ENCODE results near the gene RAD51B. TPM values are rescaled to one million over a fixed set of nuclear protein-coding genes. Genes with fewer than 3 reads are reported as not detected.

RAD51B gene
- total and polyA plus RNA-seq, 4 donors: 2.8 to 39.6 (median 13.3) TPM; not detected in 1

DNA sequence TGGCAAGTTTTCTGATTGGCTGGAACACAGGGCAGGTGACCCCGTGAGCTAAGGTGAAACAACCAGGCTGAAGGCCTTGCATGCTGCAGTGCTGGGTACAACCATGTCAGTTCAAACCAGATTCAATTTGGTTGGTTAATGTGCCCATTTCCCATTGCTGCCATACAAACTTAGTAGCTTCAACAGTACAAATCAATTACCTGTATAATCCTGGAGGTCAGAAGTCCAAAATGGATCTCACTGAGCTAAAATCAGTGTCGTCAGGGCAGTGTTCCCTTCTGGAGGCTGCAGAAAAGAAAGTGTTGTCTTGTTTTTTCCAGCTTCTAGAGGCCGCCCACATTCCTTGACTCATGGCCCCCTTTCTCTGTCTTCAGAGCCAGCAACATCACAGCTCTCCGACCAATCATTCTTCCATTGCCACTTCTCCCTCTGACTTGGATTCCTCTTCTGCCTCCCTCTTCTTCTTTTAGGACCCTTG lies 751.6 kb downstream of the RAD51B start:
- no peak for DNase-seq
- Histone ChIP-seq H3K4me3 (ENCODE audit: low read length in 2 of 2) (no peak overlapping the region), H3K27ac (ENCODE audit: low read depth in 1 of 2, low read length in 2 of 2) (no peak overlapping the region), H3K27me3 (ENCODE audit: control insufficient read depth in 1 of 2, insufficient read depth in 2 of 2, low read length in 1 of 2) (no peaks in the 10 kb centered on the region), H3K9me3 (ENCODE audit: control insufficient read depth, low read length) (no peaks in the 10 kb centered on the region), H3K4me1 (ENCODE audit: control insufficient read depth in 1 of 2, insufficient read depth in 2 of 2, low read length in 2 of 2) (no peaks in the 10 kb centered on the region), H3K36me3 (ENCODE audit: control insufficient read depth in 1 of 2, insufficient read depth in 2 of 2, low read length in 1 of 2) (no peaks in the 10 kb centered on the region)
- intact Hi-C loops (cut with DNase I): no loop called here
- 96 to 99% methylated on average over 4 of the region's 4 CpGs for WGBS, 2 donors
- ATAC-seq (ENCODE audit: low FRiP score): no peak

DNA sequence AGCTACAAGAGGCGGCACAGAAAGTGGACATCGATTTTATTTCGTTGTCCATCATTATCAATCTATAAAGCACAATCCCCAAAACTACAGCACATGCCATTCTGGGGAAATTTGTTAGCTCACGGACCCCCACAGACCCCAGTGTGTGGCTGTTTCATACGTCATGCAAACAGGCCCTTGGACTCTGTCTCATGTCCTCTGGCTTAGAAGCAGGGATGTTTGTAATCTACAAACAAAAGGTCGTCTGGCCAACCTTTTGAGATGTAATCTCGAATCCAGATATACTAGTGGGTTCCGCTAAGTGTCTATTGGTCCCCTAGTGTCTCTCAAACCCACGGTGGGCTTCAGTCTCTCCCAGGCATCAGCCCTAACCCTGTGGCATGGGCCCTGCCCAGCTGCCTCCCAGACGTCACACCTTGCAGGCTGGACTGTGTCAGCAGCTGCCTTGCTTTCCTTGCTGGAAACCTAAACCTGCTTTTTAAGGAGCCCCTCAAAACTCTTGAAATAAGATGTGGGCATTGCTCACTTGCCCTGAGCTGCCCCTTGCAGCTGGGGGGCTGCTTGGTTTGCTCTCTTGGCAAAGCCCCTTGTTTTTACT lies 752.4 kb downstream of the RAD51B start:
- Histone ChIP-seq H3K27me3 (ENCODE audit: control insufficient read depth in 1 of 2, insufficient read depth in 2 of 2, low read length in 1 of 2) (no peaks in the 10 kb centered on the region), H3K27ac (ENCODE audit: low read depth in 1 of 2, low read length in 2 of 2) (no peak overlapping the region), H3K4me1 (ENCODE audit: control insufficient read depth in 1 of 2, insufficient read depth in 2 of 2, low read length in 2 of 2) (no peaks in the 10 kb centered on the region), H3K36me3 (ENCODE audit: control insufficient read depth in 1 of 2, insufficient read depth in 2 of 2, low read length in 1 of 2) (no peaks in the 10 kb centered on the region), H3K9me3 (ENCODE audit: control insufficient read depth, low read length) (no peaks in the 10 kb centered on the region), H3K4me3 (ENCODE audit: low read length in 2 of 2) (no peak overlapping the region)
- intact Hi-C loops (cut with DNase I): no loop called here
- 84 to 85% methylated on average over 10 of the region's 10 CpGs for WGBS, 2 donors
- ATAC-seq (ENCODE audit: low FRiP score) (no peak), DNase-seq (no peak)

DNA sequence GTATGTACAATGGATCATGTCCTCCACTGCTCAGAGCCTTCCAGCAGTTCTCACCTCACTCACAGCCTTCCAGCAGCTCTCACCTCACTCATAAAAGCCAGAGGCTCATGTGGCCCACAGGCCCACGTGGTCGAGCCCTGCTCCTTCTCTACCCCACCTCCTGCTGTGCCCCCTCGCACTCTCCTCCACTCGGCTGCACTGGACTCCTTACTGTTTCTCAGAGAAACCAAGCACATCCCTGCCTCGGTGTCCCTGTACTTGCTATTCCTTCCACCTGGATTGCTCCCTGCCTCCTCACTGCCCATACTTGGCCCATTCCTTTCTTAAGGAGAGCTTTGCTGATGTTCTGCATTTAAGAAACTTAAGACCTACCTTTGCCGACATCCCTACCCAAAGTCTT lies 753.5 kb downstream of the RAD51B start:
- Histone ChIP-seq H3K27ac (ENCODE audit: low read depth in 1 of 2, low read length in 2 of 2) (no peak overlapping the region), H3K4me3 (ENCODE audit: low read length in 2 of 2) (no peak overlapping the region), H3K36me3 (ENCODE audit: control insufficient read depth in 1 of 2, insufficient read depth in 2 of 2, low read length in 1 of 2) (no peaks in the 10 kb centered on the region), H3K9me3 (ENCODE audit: control insufficient read depth, low read length) (no peaks in the 10 kb centered on the region), H3K4me1 (ENCODE audit: control insufficient read depth in 1 of 2, insufficient read depth in 2 of 2, low read length in 2 of 2) (no peaks in the 10 kb centered on the region), H3K27me3 (ENCODE audit: control insufficient read depth in 1 of 2, insufficient read depth in 2 of 2, low read length in 1 of 2) (no peaks in the 10 kb centered on the region)
- ATAC-seq (ENCODE audit: low FRiP score) (no peak), DNase-seq (no peak)
- intact Hi-C loops (cut with DNase I): no loop called here
- 93 to 95% methylated on average over 6 of the region's 6 CpGs for WGBS, 2 donors

DNA sequence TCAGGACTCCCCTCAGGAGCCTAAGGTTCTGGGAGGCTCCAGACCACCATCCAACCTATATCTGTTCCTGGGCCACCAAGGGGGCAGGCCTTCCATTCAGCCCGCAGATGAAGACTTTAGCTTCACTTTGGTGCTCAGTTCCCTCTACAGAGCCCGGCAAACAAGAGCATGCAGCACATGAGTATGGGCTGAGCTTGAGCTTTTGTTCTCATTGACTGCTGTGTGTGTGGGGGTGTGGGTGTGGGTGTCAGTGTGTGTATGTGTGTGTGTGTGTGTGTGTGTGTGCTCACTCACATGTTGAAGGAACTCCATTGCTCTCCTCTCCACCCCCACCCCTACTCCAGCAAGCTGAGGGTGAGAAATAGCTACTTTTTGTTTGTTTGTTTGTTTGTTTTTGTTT lies 754.1 kb downstream of the RAD51B start:
- intact Hi-C loops (cut with DNase I): no loop called here
- no peak overlapping the region for H3K4me3 ChIP-seq (ENCODE audit: low read length in 2 of 2)
- H3K27ac ChIP-seq (ENCODE audit: low read depth in 1 of 2, low read length in 2 of 2): no peak overlapping the region
- H3K4me1 ChIP-seq (ENCODE audit: control insufficient read depth in 1 of 2, insufficient read depth in 2 of 2, low read length in 2 of 2): no peaks in the 10 kb centered on the region
- H3K9me3 ChIP-seq (ENCODE audit: control insufficient read depth, low read length): no peaks in the 10 kb centered on the region
- no peaks in the 10 kb centered on the region for H3K27me3 ChIP-seq (ENCODE audit: control insufficient read depth in 1 of 2, insufficient read depth in 2 of 2, low read length in 1 of 2)
- H3K36me3 ChIP-seq (ENCODE audit: control insufficient read depth in 1 of 2, insufficient read depth in 2 of 2, low read length in 1 of 2): no peaks in the 10 kb centered on the region
- ATAC-seq (ENCODE audit: low FRiP score) (no peak), DNase-seq (no peak)
- 95 to 97% methylated on average over 2 of the region's 2 CpGs for WGBS, 2 donors

DNA sequence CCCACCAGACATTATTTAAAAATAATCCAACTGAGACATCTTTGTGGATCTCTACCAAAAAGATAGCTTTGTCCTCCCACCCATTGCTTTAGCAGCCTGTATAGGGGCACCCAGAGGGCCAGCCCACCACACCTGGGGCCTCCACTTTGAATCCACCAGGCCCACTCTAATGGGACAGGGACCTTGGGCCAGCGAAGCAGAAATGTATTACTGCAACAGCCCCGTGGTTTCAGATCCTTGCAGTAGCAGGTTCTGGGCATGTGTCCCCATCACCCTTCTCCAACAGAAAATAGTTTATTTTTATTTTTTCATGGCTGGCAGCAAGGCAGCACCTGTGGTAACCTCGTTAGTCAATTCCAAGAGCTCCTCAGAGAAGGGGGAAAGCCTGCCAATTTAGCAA lies 754.9 kb downstream of the RAD51B start:
- no peak for ATAC-seq (ENCODE audit: low FRiP score)
- H3K9me3 ChIP-seq (ENCODE audit: control insufficient read depth, low read length): no peaks in the 10 kb centered on the region
- no peak overlapping the region for H3K27ac ChIP-seq (ENCODE audit: low read depth in 1 of 2, low read length in 2 of 2)
- 76 to 84% methylated on average over 3 of the region's 3 CpGs for whole genome bisulfite sequencing, 2 donors
- H3K4me3 ChIP-seq (ENCODE audit: low read length in 2 of 2): no peak overlapping the region
- no peak for DNase-seq
- H3K36me3 ChIP-seq (ENCODE audit: control insufficient read depth in 1 of 2, insufficient read depth in 2 of 2, low read length in 1 of 2): no peaks in the 10 kb centered on the region
- H3K27me3 ChIP-seq (ENCODE audit: control insufficient read depth in 1 of 2, insufficient read depth in 2 of 2, low read length in 1 of 2): no peaks in the 10 kb centered on the region
- intact Hi-C loops (cut with DNase I): no loop called here
- no peaks in the 10 kb centered on the region for H3K4me1 ChIP-seq (ENCODE audit: control insufficient read depth in 1 of 2, insufficient read depth in 2 of 2, low read length in 2 of 2)

DNA sequence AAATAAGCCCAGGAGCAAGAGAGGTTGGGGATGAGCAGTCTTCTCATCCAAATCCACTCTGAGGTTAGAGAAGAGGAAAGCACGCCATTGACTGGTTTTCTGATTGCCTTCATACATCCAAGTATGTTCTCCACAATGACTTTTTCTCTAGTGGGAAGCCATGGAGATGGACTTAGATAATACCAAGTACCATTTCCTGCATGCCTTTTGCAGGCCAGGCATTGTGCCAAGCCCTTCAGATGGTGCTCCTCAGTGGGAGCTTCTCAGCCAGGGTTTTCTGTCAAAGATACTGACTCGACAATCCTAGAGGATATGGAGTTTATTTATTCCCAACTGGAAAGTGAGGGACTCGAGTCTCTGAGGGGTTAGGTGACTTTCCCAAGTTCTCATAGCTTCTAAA lies 755.3 kb downstream of the RAD51B start:
- ATAC-seq (ENCODE audit: low FRiP score): no peak
- Histone ChIP-seq H3K4me3 (ENCODE audit: low read length in 2 of 2) (no peak overlapping the region), H3K4me1 (ENCODE audit: control insufficient read depth in 1 of 2, insufficient read depth in 2 of 2, low read length in 2 of 2) (no peaks in the 10 kb centered on the region), H3K27me3 (ENCODE audit: control insufficient read depth in 1 of 2, insufficient read depth in 2 of 2, low read length in 1 of 2) (no peaks in the 10 kb centered on the region), H3K9me3 (ENCODE audit: control insufficient read depth, low read length) (no peaks in the 10 kb centered on the region), H3K36me3 (ENCODE audit: control insufficient read depth in 1 of 2, insufficient read depth in 2 of 2, low read length in 1 of 2) (no peaks in the 10 kb centered on the region), H3K27ac (ENCODE audit: low read depth in 1 of 2, low read length in 2 of 2) (no peak overlapping the region)
- no peak for DNase-seq
- 94 to 95% methylated on average over 3 of the region's 3 CpGs for WGBS, 2 donors
- intact Hi-C loops (cut with DNase I): no loop called here

DNA sequence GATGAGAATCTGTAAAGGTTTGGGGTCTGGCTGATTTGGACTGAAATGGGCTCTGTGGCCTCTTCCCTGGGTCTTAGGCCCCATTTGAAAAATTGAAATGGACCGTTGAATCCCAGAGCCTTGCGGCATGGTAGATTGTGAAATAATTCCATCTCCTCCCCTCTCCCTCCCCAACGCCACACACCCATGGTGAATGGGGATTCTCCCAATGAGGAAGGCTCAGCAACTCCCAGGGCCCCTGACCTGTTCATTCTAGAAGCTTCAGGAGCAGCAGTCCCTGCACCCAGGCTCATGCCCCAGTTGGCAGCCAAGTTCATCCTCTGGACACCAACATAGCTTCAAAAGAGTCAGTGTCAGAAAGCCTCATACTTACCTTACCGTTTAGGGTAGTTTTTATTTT lies 755.8 kb downstream of the RAD51B start:
- H3K36me3 ChIP-seq (ENCODE audit: control insufficient read depth in 1 of 2, insufficient read depth in 2 of 2, low read length in 1 of 2): no peaks in the 10 kb centered on the region
- no peak for DNase-seq
- no peak for ATAC-seq (ENCODE audit: low FRiP score)
- no peaks in the 10 kb centered on the region for H3K27me3 ChIP-seq (ENCODE audit: control insufficient read depth in 1 of 2, insufficient read depth in 2 of 2, low read length in 1 of 2)
- no peaks in the 10 kb centered on the region for H3K4me1 ChIP-seq (ENCODE audit: control insufficient read depth in 1 of 2, insufficient read depth in 2 of 2, low read length in 2 of 2)
- intact Hi-C loops (cut with DNase I): no loop called here
- no peak overlapping the region for H3K27ac ChIP-seq (ENCODE audit: low read depth in 1 of 2, low read length in 2 of 2)
- WGBS, 2 donors: 71 to 97% methylated on average over 4 of the region's 4 CpGs
- no peaks in the 10 kb centered on the region for H3K9me3 ChIP-seq (ENCODE audit: control insufficient read depth, low read length)
- H3K4me3 ChIP-seq (ENCODE audit: low read length in 2 of 2): no peak overlapping the region

DNA sequence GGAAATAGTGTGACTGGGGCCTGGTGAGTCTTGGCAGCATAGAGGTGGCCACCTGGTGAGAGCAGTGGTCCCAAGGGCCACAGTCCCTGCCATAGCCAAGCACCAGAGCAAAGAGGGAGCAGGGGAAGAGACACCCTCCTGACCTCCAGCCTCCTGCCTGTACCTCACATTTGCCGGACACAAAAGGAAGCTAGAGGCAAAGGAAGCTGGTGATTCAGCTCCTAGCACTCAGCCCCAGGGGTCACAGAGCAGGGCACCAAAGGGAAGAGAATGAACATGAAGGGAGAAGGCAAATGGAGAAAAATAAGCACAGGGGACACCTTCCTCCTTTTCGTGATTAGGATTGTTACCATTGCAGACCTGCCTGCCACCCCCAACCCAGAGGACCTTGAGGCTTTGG lies 756.5 kb downstream of the RAD51B start:
- Histone ChIP-seq H3K27me3 (ENCODE audit: control insufficient read depth in 1 of 2, insufficient read depth in 2 of 2, low read length in 1 of 2) (no peaks in the 10 kb centered on the region), H3K9me3 (ENCODE audit: control insufficient read depth, low read length) (no peaks in the 10 kb centered on the region), H3K4me1 (ENCODE audit: control insufficient read depth in 1 of 2, insufficient read depth in 2 of 2, low read length in 2 of 2) (no peaks in the 10 kb centered on the region), H3K36me3 (ENCODE audit: control insufficient read depth in 1 of 2, insufficient read depth in 2 of 2, low read length in 1 of 2) (no peaks in the 10 kb centered on the region), H3K4me3 (ENCODE audit: low read length in 2 of 2) (no peak overlapping the region), H3K27ac (ENCODE audit: low read depth in 1 of 2, low read length in 2 of 2) (no peak overlapping the region)
- ATAC-seq (ENCODE audit: low FRiP score): no peak
- DNase-seq: no peak
- intact Hi-C loops (cut with DNase I): no loop called here
- WGBS, 2 donors: 92 to 94% methylated on average over 2 of the region's 2 CpGs

DNA sequence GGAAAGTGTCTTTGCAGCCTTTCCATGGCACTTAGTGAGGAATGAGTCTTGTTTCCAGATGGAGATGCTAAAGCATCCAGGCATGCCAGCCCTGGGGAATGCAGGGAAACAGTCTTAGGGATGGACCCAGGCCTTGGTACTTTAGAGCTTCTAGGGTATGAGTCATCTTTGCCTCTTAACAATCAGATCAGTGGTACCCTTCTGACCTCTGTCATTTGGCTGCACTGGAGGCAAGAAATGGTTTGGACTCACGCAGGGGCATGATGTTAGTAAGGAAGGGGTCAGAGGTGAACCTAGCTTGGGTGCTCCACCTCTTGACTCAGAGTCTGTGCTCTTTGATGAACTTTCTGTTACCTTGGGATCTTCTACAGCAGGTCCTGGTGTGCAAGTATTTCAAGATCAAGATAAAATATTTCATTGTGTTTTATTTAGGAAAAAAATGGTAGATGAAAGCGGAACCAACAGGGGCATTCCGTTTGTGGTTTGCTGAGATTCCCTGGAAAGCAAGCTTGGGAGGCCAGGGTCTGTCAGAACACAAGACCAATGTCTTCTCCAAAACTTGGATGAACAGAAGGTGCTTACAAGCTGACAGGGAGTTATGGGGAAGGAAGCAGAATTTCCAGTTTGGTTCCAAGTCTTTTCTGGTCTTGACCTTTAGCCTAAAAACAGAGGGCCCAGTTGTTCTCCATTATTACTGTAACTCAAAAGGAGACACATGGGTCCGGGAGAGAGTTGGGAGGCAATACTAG lies 757.1 kb downstream of the RAD51B start:
- H3K27ac ChIP-seq (ENCODE audit: low read depth in 1 of 2, low read length in 2 of 2): no peak overlapping the region
- WGBS, 2 donors: 94 to 97% methylated on average over 4 of the region's 4 CpGs

More for the DNA sequence above, 757.1 kb downstream of the RAD51B start:
- ATAC-seq (ENCODE audit: low FRiP score) (no peak), DNase-seq (no peak)
- intact Hi-C loops (cut with DNase I): no loop called here
- Histone ChIP-seq H3K36me3 (ENCODE audit: control insufficient read depth in 1 of 2, insufficient read depth in 2 of 2, low read length in 1 of 2) (no peaks in the 10 kb centered on the region), H3K4me3 (ENCODE audit: low read length in 2 of 2) (no peak overlapping the region), H3K4me1 (ENCODE audit: control insufficient read depth in 1 of 2, insufficient read depth in 2 of 2, low read length in 2 of 2) (no peaks in the 10 kb centered on the region), H3K9me3 (ENCODE audit: control insufficient read depth, low read length) (no peaks in the 10 kb centered on the region), H3K27me3 (ENCODE audit: control insufficient read depth in 1 of 2, insufficient read depth in 2 of 2, low read length in 1 of 2) (no peaks in the 10 kb centered on the region)

Measured in aorta (tissue), 5 donors.